A549 (cell line): ENCODE data around the gene HLF.

Experiments used
- BHLHE40 ChIP-seq: IDR thresholded peaks from 2 replicates; pipeline ENCODE4 v1.6.1; 2012; ENCODE audit warnings: low read depth, low read length, inconsistent platforms
- CTCF ChIP-seq: fragments of >200 bp; sonication (Bioruptor Twin); formaldehyde crosslinking; IDR thresholded peaks from 3 replicates; pipeline ENCODE4 v1.5.1; 2016
- EP300 ChIP-seq, 2 experiments: fragments of >200 bp; sonication (Bioruptor Twin); formaldehyde crosslinking; IDR thresholded peaks; 2 replicates in 1 of 2; 3 replicates in 1 of 2; pipeline ENCODE4 v1.6.1; 2016 to 2017
- JUNB ChIP-seq: fragments of >200 bp; sonication (Bioruptor Twin); formaldehyde crosslinking; IDR thresholded peaks from 2 replicates; pipeline ENCODE4 v1.6.1; 2016
- KDM1A ChIP-seq: fragments of 200-600 bp; sonication (generic); IDR thresholded peaks from 2 replicates; pipeline ENCODE4 v1.6.1; 2016; ENCODE audit warnings: low read depth, mild to moderate bottlenecking
- MAZ ChIP-seq: fragments of 150-350 bp; IDR thresholded peaks from 2 replicates; pipeline ENCODE4 v1.6.1; 2014; ENCODE audit warnings: antibody characterized with exemption, low read depth, low read length, borderline replicate concordance
- POLR2A ChIP-seq: IDR thresholded peaks from 2 replicates; pipeline ENCODE4 v1.6.1; 2012; ENCODE audit warnings: mild to moderate bottlenecking, low read length
- RCOR1 ChIP-seq: fragments of 150-350 bp; IDR thresholded peaks from 2 replicates; pipeline ENCODE4 v1.6.1; 2014; ENCODE audit warnings: antibody characterized with exemption, low read length, low read depth
- RFX5 ChIP-seq: fragments of 450-650 bp; IDR thresholded peaks from 2 replicates; pipeline ENCODE4 v1.7.1; 2014; ENCODE audit warnings: antibody characterized with exemption, mild to moderate bottlenecking, moderate library complexity
- RNF2 ChIP-seq: fragments of 200-600 bp; sonication (generic); IDR thresholded peaks from 2 replicates; pipeline ENCODE4 v1.6.1; 2016; ENCODE audit warnings: low read depth, mild to moderate bottlenecking, antibody characterized with exemption, moderate library complexity, borderline replicate concordance
- USF2 ChIP-seq: fragments of 450-650 bp; IDR thresholded peaks from 2 replicates; pipeline ENCODE4 v1.6.1; 2014; ENCODE audit warnings: antibody characterized with exemption
- TF ChIP-seq, protein P1 (sequence below): IDR thresholded peaks from 2 replicates; pipeline ENCODE4 v1.6.1; 2012
- TF ChIP-seq, protein P2 (sequence below): fragments of 200-600 bp; sonication (generic); IDR thresholded peaks from 2 replicates; pipeline ENCODE4 v1.6.1; 2016; ENCODE audit warnings: antibody characterized with exemption, mild to moderate bottlenecking, moderate library complexity

DNA sequence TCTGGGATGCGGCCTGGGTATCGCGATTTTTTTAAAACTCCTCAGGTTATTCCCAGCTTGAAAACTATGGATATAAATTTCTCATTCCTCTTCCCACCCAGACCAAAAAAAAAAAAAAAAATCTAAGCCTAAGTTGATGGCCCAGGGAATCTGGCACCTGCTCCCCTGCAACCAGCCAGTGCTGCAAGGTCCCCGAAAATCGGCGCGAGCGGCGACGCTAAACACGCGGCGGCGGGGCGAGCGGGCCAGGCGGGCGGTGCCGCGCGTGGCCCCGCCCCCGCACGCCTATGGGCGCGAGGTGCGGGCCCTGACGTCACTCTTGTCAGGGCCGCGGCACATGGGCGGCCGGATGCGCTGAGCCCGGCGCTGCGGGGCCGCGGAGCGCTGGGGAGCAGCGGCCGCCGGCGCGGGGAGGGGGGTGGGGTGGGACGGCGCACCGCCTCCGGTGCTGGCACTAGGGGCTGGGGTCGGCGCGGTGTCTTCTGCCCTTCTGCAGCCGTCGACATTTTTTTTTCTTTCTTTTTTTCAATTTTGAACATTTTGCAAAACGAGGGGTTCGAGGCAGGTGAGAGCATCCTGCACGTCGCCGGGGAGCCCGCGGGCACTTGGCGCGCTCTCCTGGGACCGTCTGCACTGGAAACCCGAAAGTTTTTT, at the start of gene HLF:
- no peak for TF ChIP-seq MAZ
- no peak for TF ChIP-seq CTCF
- no peak for TF ChIP-seq POLR2A
- no peak for TF ChIP-seq EP300 (IDR thresholded peaks at IDR 0.05)
- TF ChIP-seq, protein P1, sequence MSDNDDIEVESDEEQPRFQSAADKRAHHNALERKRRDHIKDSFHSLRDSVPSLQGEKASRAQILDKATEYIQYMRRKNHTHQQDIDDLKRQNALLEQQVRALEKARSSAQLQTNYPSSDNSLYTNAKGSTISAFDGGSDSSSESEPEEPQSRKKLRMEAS = peak; percentile 93
- TF ChIP-seq, protein P2, sequence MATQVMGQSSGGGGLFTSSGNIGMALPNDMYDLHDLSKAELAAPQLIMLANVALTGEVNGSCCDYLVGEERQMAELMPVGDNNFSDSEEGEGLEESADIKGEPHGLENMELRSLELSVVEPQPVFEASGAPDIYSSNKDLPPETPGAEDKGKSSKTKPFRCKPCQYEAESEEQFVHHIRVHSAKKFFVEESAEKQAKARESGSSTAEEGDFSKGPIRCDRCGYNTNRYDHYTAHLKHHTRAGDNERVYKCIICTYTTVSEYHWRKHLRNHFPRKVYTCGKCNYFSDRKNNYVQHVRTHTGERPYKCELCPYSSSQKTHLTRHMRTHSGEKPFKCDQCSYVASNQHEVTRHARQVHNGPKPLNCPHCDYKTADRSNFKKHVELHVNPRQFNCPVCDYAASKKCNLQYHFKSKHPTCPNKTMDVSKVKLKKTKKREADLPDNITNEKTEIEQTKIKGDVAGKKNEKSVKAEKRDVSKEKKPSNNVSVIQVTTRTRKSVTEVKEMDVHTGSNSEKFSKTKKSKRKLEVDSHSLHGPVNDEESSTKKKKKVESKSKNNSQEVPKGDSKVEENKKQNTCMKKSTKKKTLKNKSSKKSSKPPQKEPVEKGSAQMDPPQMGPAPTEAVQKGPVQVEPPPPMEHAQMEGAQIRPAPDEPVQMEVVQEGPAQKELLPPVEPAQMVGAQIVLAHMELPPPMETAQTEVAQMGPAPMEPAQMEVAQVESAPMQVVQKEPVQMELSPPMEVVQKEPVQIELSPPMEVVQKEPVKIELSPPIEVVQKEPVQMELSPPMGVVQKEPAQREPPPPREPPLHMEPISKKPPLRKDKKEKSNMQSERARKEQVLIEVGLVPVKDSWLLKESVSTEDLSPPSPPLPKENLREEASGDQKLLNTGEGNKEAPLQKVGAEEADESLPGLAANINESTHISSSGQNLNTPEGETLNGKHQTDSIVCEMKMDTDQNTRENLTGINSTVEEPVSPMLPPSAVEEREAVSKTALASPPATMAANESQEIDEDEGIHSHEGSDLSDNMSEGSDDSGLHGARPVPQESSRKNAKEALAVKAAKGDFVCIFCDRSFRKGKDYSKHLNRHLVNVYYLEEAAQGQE = no peak
- peak; percentile 58 for TF ChIP-seq BHLHE40
- no peak for TF ChIP-seq RCOR1
- no peak for TF ChIP-seq KDM1A
- TF ChIP-seq RFX5 = peak; percentile 59; the same call in 1 of the 2 replicates
- no peak for TF ChIP-seq JUNB
- no peak for TF ChIP-seq USF2
- no peak; the same call in 1 of the 2 replicates for TF ChIP-seq RNF2
